Loucy (cell line): ENCODE results near the gene KLHDC10.

ENCODE experiments used
- CTCF ChIP-seq: fragments of 200-600 bp; sonication (generic); conservative IDR thresholded peaks from 2 replicates; pipeline ENCODE4 v1.5.1; 2014; ENCODE audit warnings: mild to moderate bottlenecking, antibody characterized with exemption, low read length
- EZH2phosphoT487 ChIP-seq: fragments of 200-600 bp; IDR thresholded peaks from 2 replicates; pipeline ENCODE4 v1.6.1; 2018; ENCODE audit warnings: antibody characterized with exemption, mild to moderate bottlenecking, moderate library complexity, borderline replicate concordance

GRCh38 chr7:130071701-130072622, 1.6 kb downstream of the KLHDC10 start:
- TF ChIP-seq CTCF (peak; percentile 96), EZH2phosphoT487 (no peak)
